NCI-H2227 (cell line): Measurements from ENCODE around the gene SLBP.
A peak's percentile ranks its signal among the peaks of the same experiment; 100 is the strongest.

ENCODE experiments used
- DNase-seq: peaks from one replicate; lab custom pipeline; 2025; ENCODE audit not compliant: unreplicated experiment; lab: John Stamatoyannopoulos, UW

SLBP gene

GRCh38 chr4:1712216-1713002 is at the start of gene SLBP:
Gene SLBP (minus strand): TSS chr4:1712319. CDS start chr4:1712188, 131 bp downstream.
- DNase-seq = peak; percentile 95

GRCh38 chr4:1761130-1761689 is 49.1 kb upstream of the SLBP start:
- DNase-seq = no peak

- no peak for DNase-seq
Measured at GRCh38 chr4:1760521-1761071, 48.5 kb upstream of the SLBP start.

GRCh38 chr4:1759818-1760223 is 47.7 kb upstream of the SLBP start:
- DNase-seq = no peak

GRCh38 chr4:1759170-1759817 is 47.2 kb upstream of the SLBP start:
- DNase-seq = no peak

- DNase-seq = no peak
Measured at GRCh38 chr4:1758306-1759121, 46.4 kb upstream of the SLBP start.

GRCh38 chr4:1757836-1758235 is 45.7 kb upstream of the SLBP start:
- no peak for DNase-seq

- no peak for DNase-seq
Measured at GRCh38 chr4:1756893-1757779, 45.0 kb upstream of the SLBP start.

- no peak for DNase-seq
Measured at GRCh38 chr4:1756079-1756478, 44.0 kb upstream of the SLBP start.

- no peak for DNase-seq
Measured at GRCh38 chr4:1755297-1755696, 43.2 kb upstream of the SLBP start.

- no peak for DNase-seq
Measured at GRCh38 chr4:1754336-1754735, 42.2 kb upstream of the SLBP start.

GRCh38 chr4:1753697-1754311 is 41.7 kb upstream of the SLBP start:
- no peak for DNase-seq

- no peak for DNase-seq
Measured at GRCh38 chr4:1753294-1753696, 41.2 kb upstream of the SLBP start.

- DNase-seq = no peak
Measured at GRCh38 chr4:1752284-1753041, 40.3 kb upstream of the SLBP start.

- DNase-seq = no peak
Measured at GRCh38 chr4:1751919-1752283, 39.8 kb upstream of the SLBP start.

GRCh38 chr4:1751155-1751918 is 39.2 kb upstream of the SLBP start:
- no peak for DNase-seq

GRCh38 chr4:1750381-1751154 is 38.4 kb upstream of the SLBP start:
- no peak for DNase-seq

- no peak for DNase-seq
Measured at GRCh38 chr4:1749826-1750225, 37.7 kb upstream of the SLBP start.
